T-helper 1 cell treated with Interleukin-12 subunit alpha and Interleukin-12 subunit beta and Interleukin-4 antibody, amounts not matched to agents 30 ng/mL and 1 ng/mL, for 36 hours (primary cell): ENCODE results near the gene MARK2. TPM values are rescaled to one million over a fixed set of nuclear protein-coding genes. Genes with fewer than 3 reads are reported as not detected.
"Not testable (repeated sequence)": the region's sequence is repeated elsewhere in the genome, so short reads cannot be mapped to it uniquely, and the experiment has no call there.

Experiments used
- intact Hi-C: fragments of 100-400 bp; cut with micrococcal nuclease; formaldehyde crosslinking; loops from one replicate; pipeline ENCODE4 v1.15.1; 2024
- total RNA-seq: library from RNA; stranded (reverse); gene quantifications from 2 replicates; pipeline ENCODE4 v1.2.3, GENCODE V29; 2022

Gene MARK2
- 65.9 and 70.4 TPM in 2 replicates for total RNA-seq

- intact Hi-C loops: loop anchor here (1.0 kb wide), 9 partner anchors 26 to 478 kb away; partner anchors contain the start of genes COX8A, ESRRA, OTUB1 and RTN3
Observed at GRCh38 chr11:63838678-63839507, at the start of gene MARK2. TSS of gene MARK2 (plus strand) at chr11:63839110. CDS start at chr11:63839507, 397 bp downstream.

GRCh38 chr11:63791495-63792167, 47.3 kb upstream of the MARK2 start:
- intact Hi-C loops: no loop called here

- intact Hi-C loops: no loop called here
Observed at GRCh38 chr11:63793161-63793560, 45.7 kb upstream of the MARK2 start.

- intact Hi-C loops: no loop called here
Observed at GRCh38 chr11:63795066-63795465, 43.8 kb upstream of the MARK2 start.

GRCh38 chr11:63800921-63801320, 38.0 kb upstream of the MARK2 start:
- intact Hi-C loops: no loop called here

GRCh38 chr11:63802637-63803414, 36.1 kb upstream of the MARK2 start:
- intact Hi-C loops: no loop called here

- intact Hi-C loops: no loop called here
Observed at GRCh38 chr11:63804259-63804658, 34.7 kb upstream of the MARK2 start.

GRCh38 chr11:63805844-63806415, 33.0 kb upstream of the MARK2 start:
- intact Hi-C loops: no loop called here

- intact Hi-C loops: not testable (repeated sequence)
Observed at GRCh38 chr11:63810383-63810782, 28.5 kb upstream of the MARK2 start.

GRCh38 chr11:63811522-63811921, 27.4 kb upstream of the MARK2 start:
- intact Hi-C loops: no loop called here

- intact Hi-C loops: loop anchor here (1.0 kb wide), 3 partner anchors 25 to 132 kb away; partner anchors contain the start of gene RTN3
Observed at GRCh38 chr11:63813035-63813562, 25.8 kb upstream of the MARK2 start, which contains the start of gene SPINDOC. TSS of gene SPINDOC (plus strand) at chr11:63813456. CDS start at chr11:63813687, 231 bp downstream.

GRCh38 chr11:63813563-63814382, 25.1 kb upstream of the MARK2 start:
- intact Hi-C loops: loop anchor here (1.0 to 2.0 kb wide), 4 partner anchors 25 to 132 kb away; partner anchors contain the start of gene RTN3

GRCh38 chr11:63814383-63814736, 24.6 kb upstream of the MARK2 start:
- intact Hi-C loops: loop anchor here (2.0 kb wide), 1 partner anchor 74 kb away; no protein-coding TSS in a partner anchor

- intact Hi-C loops: no loop called here
Observed at GRCh38 chr11:63816166-63816565, 22.7 kb upstream of the MARK2 start.

- intact Hi-C loops: no loop called here
Observed at GRCh38 chr11:63816732-63817131, 22.2 kb upstream of the MARK2 start.

- intact Hi-C loops: no loop called here
Observed at GRCh38 chr11:63817758-63818498, 21.0 kb upstream of the MARK2 start.

GRCh38 chr11:63818609-63819008, 20.3 kb upstream of the MARK2 start:
- intact Hi-C loops: no loop called here

GRCh38 chr11:63821411-63821810, 17.5 kb upstream of the MARK2 start:
- intact Hi-C loops: no loop called here

- intact Hi-C loops: no loop called here
Observed at GRCh38 chr11:63826471-63827190, 12.3 kb upstream of the MARK2 start.
